GM06990 (cell line): Measurements from ENCODE around the gene UBAP2.
"Not testable (repeated sequence)": the region's sequence is repeated elsewhere in the genome, so short reads cannot be mapped to it uniquely, and the experiment has no call there.

Experiments
- DNase-seq: peaks from one replicate; pipeline ENCODE4 v3.0.0-alpha.2; 2011; ENCODE audit not compliant: insufficient read length; ENCODE audit errors: extremely low read depth
- H3K27me3 ChIP-seq: replicated peaks from 2 replicates; pipeline ENCODE4 v1.6.0; 2011; ENCODE audit warnings: low read length; ENCODE audit not compliant: control insufficient read depth, insufficient read depth
- H3K36me3 ChIP-seq: 2 replicates; pipeline ENCODE4 v1.5.1; 2011; ENCODE audit warnings: low read length; ENCODE audit not compliant: control insufficient read depth, insufficient read depth
- H3K4me3 ChIP-seq: replicated peaks from 2 replicates; pipeline ENCODE4 v1.5.1; 2011; ENCODE audit warnings: low read depth, mild to moderate bottlenecking, control low read depth, low read length
- CTCF ChIP-seq: IDR thresholded peaks from 2 replicates; pipeline ENCODE4 v1.5.1; 2011; ENCODE audit warnings: low read length, control low read depth, mild to moderate bottlenecking, inconsistent platforms; ENCODE audit not compliant: insufficient read depth, poor library complexity, severe bottlenecking

UBAP2 gene

DNA sequence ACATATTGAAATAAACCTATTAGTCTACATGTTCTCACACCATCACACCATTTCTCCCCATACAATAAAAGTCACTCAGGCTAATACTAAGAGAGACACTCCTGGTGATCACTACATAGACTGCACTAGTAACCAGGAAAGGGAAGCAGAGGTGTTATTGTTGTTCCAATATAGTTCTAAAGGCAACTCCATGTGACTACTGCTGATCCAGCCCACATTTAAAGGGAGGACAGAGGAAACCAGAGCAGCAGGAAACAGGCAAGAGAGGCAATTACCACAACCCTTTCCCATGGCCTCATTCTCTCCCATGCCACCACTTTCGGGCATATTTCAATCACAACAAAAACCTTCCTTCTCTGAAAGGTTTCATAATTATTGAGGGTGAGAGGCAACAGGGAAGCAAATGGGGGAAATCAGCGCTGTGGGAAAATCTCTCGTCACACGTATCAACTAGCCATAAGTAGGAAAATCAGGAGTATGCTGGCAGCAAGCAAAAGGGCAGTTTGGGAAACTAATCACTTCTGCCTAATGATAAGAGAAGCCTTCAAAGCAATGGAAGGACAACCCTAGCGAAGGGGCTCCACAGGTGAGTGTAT, 1.8 kb downstream of the UBAP2 start:
- peak overlapping the region; percentile 81 for H3K4me3 ChIP-seq
- TF ChIP-seq CTCF = no peak
- no peaks in the 10 kb centered on the region for H3K27me3 ChIP-seq
- peaks cover 2% of the 10 kb centered on the region for H3K36me3 ChIP-seq
- DNase-seq = no peak

- Histone ChIP-seq H3K27me3 (no peaks in the 10 kb centered on the region), H3K4me3 (no peak overlapping the region)
Observed at GRCh38 chr9:34045903-34046302, 2.8 kb downstream of the UBAP2 start.

DNA sequence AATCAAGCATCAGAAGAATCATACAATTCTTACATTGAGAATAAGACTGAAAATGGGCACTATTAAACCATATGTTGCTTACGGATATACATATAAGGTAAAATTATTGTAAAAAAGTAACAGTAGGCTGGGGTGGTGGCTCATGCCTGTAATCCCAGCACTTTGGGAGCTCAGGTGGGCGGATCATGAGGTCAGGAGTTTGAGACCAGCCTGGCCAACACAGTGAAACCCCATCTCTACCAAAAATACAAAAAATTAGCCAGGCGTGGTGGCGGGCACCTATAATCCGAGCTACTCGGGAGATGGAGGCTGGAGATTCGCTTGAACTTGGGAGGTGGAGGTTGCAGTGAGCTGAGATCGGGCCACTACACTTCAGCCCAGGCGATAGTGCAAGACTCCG, 6.6 kb downstream of the UBAP2 start:
- not testable (repeated sequence) for H3K27me3 ChIP-seq, H3K36me3 ChIP-seq, DNase-seq, H3K4me3 ChIP-seq

More at GRCh38 chr9:34045903-34046302, 2.8 kb downstream of the UBAP2 start:
- H3K36me3 ChIP-seq = peaks cover 2% of the 10 kb centered on the region
- no peak for TF ChIP-seq CTCF
- DNase-seq = no peak

DNA sequence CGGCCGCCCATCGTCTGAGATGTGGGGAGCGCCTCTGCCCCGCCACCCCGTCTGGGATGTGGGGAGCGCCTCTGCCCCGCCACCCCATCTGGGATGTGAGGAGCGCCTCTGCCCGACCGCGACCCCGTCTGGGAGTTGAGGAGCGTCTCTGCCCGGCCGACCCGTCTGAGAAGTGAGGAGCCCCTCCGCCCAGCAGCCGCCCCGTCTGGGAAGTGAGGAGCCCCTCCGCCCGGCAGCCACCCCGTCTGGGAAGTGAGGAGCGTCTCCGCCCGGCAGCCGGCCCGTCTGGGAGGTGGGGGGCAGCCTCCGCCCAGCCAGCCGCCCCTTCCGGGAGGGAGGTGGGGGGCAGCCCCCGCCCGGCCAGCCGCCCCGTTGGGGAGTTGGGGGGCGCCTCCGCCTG, 9.8 kb downstream of the UBAP2 start:
- H3K27me3 ChIP-seq, DNase-seq, H3K4me3 ChIP-seq, H3K36me3 ChIP-seq: not testable (repeated sequence)

DNA sequence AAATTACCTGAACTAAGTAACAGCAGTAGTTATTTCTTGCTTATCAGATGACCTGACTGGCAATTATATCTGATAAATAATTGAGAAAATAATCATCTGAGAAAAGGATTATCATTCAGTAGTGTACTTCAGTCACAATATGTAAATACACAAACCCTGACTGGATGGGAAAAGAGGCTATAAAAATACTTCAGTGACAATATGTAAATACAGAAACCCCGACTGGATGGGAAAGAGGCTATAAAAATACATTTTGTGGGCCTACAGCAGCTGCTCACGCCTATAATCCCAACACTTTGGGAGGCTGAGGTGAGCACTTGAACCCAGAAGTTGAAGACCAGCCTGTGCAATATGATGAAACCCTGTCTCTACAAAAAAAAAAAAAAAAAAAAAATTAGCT, 11.1 kb downstream of the UBAP2 start:
- H3K36me3 ChIP-seq = peaks cover 2% of the 10 kb centered on the region; the same call in 1 of the 2 replicates
- no peak overlapping the region for H3K4me3 ChIP-seq
- H3K27me3 ChIP-seq = no peaks in the 10 kb centered on the region
- TF ChIP-seq CTCF = no peak
- DNase-seq = no peak

GRCh38 chr9:34036625-34037024, 12.1 kb downstream of the UBAP2 start:
- TF ChIP-seq CTCF = no peak
- H3K4me3 ChIP-seq = no peak overlapping the region
- DNase-seq = no peak
- no peaks in the 10 kb centered on the region for H3K27me3 ChIP-seq
- H3K36me3 ChIP-seq = peaks cover 2% of the 10 kb centered on the region; the same call in 1 of the 2 replicates

DNA sequence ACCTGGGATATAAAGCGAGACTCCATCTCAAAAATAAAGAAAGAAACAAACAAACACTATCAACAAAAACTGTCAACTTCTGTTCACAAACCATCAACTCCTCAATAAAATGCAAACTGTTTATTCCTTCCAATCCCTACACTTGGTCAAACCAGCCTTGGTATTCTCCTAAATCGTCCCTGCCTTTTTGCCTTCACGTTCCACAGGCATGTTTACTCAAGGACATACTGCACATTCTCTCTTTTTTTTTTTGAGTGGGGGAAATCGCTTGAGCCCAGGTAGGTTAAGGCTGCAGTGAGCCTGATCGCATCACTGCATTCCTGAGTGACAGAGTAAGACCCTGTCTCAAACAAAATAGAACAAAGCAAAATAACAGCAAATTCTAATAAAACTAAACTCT, 13.0 kb downstream of the UBAP2 start:
- TF ChIP-seq CTCF = no peak
- DNase-seq = no peak
- no peaks in the 10 kb centered on the region for H3K27me3 ChIP-seq
- no peak overlapping the region for H3K4me3 ChIP-seq
- peaks cover 2% of the 10 kb centered on the region; the same call in 1 of the 2 replicates for H3K36me3 ChIP-seq
